Measurements from ENCODE around the gene CEP97.

GRCh38 chr3:101802179-101802578, 77.8 kb downstream of the CEP97 start:
- TF ChIP-seq EZH2 (IDR thresholded peaks at IDR 0.05) (no peak), POLR2AphosphoS5 (IDR thresholded peaks at IDR 0.05; ENCODE audit: borderline replicate concordance, low read depth, low read length) (no peak), FOXP2 (optimal IDR thresholded peaks at IDR 0.05; ENCODE audit: control extremely low read depth, extremely low read length, insufficient read depth) (no peak)

All from SK-N-MC (cell line).